NOMO-1 (cell line): Measurements from ENCODE around the gene HAAO.

Experiments
- DNase-seq, 2 experiments: peaks; one replicate each; lab custom pipeline; 2025; ENCODE audit not compliant: unreplicated experiment in 2 of 2; lab: John Stamatoyannopoulos, UW

The HAAO gene

GRCh38 chr2:42794271-42795046 is 2.1 kb upstream of the HAAO start:
- peak; percentile 14 to 34 for DNase-seq

GRCh38 chr2:42793334-42794270 is 1.2 kb upstream of the HAAO start:
- DNase-seq, result no peak

GRCh38 chr2:42792087-42792582 is 248 bp downstream of the HAAO start:
- peak; percentile 63 to 69 for DNase-seq

GRCh38 chr2:42791606-42792005 is 777 bp downstream of the HAAO start:
- no peak for DNase-seq

GRCh38 chr2:42789751-42790150 is 2.6 kb downstream of the HAAO start:
- DNase-seq, result no peak

GRCh38 chr2:42788882-42789281 is 3.5 kb downstream of the HAAO start:
- DNase-seq, result no peak

GRCh38 chr2:42788478-42788793 is 3.9 kb downstream of the HAAO start:
- DNase-seq, result no peak

- DNase-seq, result no peak
These were observed 4.5 kb downstream of the HAAO start for GRCh38 chr2:42787788-42788477.

GRCh38 chr2:42787424-42787787 is 5.0 kb downstream of the HAAO start:
- DNase-seq, result no peak

- DNase-seq, result no peak
These were observed 5.6 kb downstream of the HAAO start for GRCh38 chr2:42786561-42787345.

GRCh38 chr2:42784204-42784880 is 8.0 kb downstream of the HAAO start:
- no peak for DNase-seq

GRCh38 chr2:42783511-42783910 is 8.9 kb downstream of the HAAO start:
- DNase-seq, result no peak

- DNase-seq, result no peak
These were observed 11.2 kb downstream of the HAAO start for GRCh38 chr2:42781181-42781580.

GRCh38 chr2:42777883-42778805 is 14.2 kb downstream of the HAAO start:
- no peak for DNase-seq

- no peak for DNase-seq
These were observed 16.6 kb downstream of the HAAO start for GRCh38 chr2:42775810-42776209.

- no peak for DNase-seq
These were observed 17.2 kb downstream of the HAAO start for GRCh38 chr2:42775186-42775585.

GRCh38 chr2:42771546-42772153 is 20.7 kb downstream of the HAAO start:
- no peak for DNase-seq
